HG03558 (cell line): Measurements from ENCODE around the gene SYNPO2L.

Experiments used
- ATAC-seq: cut with Tn5 transposase; IDR thresholded peaks from one replicate; pipeline ENCODE4 v1.9.1; 2021; ENCODE audit warnings: moderate number of reproducible peaks; ENCODE audit not compliant: unreplicated experiment; ENCODE audit errors: extremely low read depth

Gene SYNPO2L

GRCh38 chr10:73650537-73651331 is 5.1 kb downstream of the SYNPO2L start:
- no peak for ATAC-seq

GRCh38 chr10:73649876-73650536 is 5.8 kb downstream of the SYNPO2L start:
- no peak for ATAC-seq

GRCh38 chr10:73648975-73649829 is 6.6 kb downstream of the SYNPO2L start:
- no peak for ATAC-seq

- ATAC-seq = no peak
Observed at GRCh38 chr10:73647875-73648651, 7.8 kb downstream of the SYNPO2L start.

- ATAC-seq = no peak
Observed at GRCh38 chr10:73647211-73647874, 8.5 kb downstream of the SYNPO2L start.

GRCh38 chr10:73646598-73647041 is 9.2 kb downstream of the SYNPO2L start:
- no peak for ATAC-seq

GRCh38 chr10:73645251-73645650 is 10.6 kb downstream of the SYNPO2L start:
- ATAC-seq = no peak

- ATAC-seq = no peak
Observed at GRCh38 chr10:73644767-73645166, 11.1 kb downstream of the SYNPO2L start.

GRCh38 chr10:73644015-73644743 is 11.7 kb downstream of the SYNPO2L start:
- ATAC-seq = no peak

GRCh38 chr10:73643362-73643761 is 12.5 kb downstream of the SYNPO2L start:
- ATAC-seq = no peak

GRCh38 chr10:73641328-73642060 is 14.3 kb downstream of the SYNPO2L start, which contains the start of gene MYOZ1:
TSS of gene MYOZ1 (minus strand) at chr10:73641474. CDS start at chr10:73640017, 1,457 bp downstream.
- ATAC-seq = no peak

GRCh38 chr10:73639286-73639685 is 16.5 kb downstream of the SYNPO2L start:
- no peak for ATAC-seq

GRCh38 chr10:73635781-73636180 is 20.0 kb downstream of the SYNPO2L start:
- no peak for ATAC-seq

GRCh38 chr10:73634421-73634820 is 21.4 kb downstream of the SYNPO2L start:
- no peak for ATAC-seq

- no peak for ATAC-seq
Observed at GRCh38 chr10:73629165-73629564, 26.7 kb downstream of the SYNPO2L start.

GRCh38 chr10:73628405-73628804 is 27.4 kb downstream of the SYNPO2L start:
- no peak for ATAC-seq

GRCh38 chr10:73627300-73627699 is 28.5 kb downstream of the SYNPO2L start:
- ATAC-seq = no peak
